SKM-1 treated with dmso at 0.1 percent for 144 hours (cell line): Measurements from ENCODE around the gene LTB.

Experiments used
- DNase-seq: peaks from one replicate; lab custom pipeline; 2025; ENCODE audit not compliant: unreplicated experiment; lab: John Stamatoyannopoulos, UW

The LTB gene

DNA sequence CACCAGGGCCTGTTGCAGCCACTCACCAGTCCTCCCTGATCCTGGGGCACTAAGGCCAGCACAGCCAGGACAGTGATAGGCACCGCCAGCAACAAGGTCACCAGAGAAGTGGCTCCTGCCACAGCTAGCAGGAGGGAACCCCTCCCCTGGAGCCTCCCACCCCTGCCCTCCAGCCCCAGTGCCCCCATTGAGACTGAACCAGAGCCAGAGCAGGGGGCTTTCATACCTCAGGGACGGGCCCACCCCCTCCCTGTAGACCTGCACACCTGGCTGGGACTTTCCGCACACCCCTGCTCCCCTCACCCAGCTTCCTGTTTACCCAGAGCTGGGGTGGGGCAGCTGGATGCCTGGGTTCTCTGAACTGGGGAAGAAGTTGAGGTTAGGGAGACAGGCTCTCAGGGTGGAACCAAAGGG is at the start of gene LTB:
LTB (minus strand) TSS at position 195 of the 414 bp plus-strand sequence; CDS start at position 188, 7 bp downstream.
- no peak for DNase-seq

DNA sequence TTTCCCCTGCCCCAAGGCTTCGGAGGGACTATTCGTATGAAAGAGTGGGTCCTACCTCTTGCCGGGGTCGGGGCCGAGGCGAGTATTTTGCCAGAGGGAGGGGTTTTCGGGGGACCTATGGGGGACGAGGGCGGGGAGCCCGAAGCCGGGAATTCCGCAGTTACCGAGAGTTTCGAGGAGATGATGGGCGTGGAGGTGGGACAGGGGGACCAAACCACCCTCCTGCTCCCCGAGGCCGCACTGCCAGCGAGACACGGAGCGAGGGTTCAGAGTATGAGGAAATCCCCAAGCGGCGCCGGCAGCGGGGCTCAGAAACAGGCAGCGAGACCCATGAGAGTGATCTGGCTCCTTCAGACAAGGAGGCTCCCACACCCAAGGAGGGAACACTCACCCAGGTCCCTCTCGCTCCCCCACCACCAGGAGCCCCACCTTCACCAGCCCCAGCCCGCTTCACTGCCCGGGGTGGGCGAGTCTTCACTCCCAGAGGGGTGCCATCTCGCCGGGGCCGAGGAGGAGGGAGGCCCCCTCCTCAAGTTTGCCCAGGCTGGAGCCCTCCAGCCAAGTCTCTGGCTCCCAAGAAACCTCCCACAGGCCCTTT is 49.6 kb upstream of the LTB start:
- DNase-seq = no peak

GRCh38 chr6:31631209-31631608 is 49.0 kb upstream of the LTB start:
- no peak for DNase-seq

DNA sequence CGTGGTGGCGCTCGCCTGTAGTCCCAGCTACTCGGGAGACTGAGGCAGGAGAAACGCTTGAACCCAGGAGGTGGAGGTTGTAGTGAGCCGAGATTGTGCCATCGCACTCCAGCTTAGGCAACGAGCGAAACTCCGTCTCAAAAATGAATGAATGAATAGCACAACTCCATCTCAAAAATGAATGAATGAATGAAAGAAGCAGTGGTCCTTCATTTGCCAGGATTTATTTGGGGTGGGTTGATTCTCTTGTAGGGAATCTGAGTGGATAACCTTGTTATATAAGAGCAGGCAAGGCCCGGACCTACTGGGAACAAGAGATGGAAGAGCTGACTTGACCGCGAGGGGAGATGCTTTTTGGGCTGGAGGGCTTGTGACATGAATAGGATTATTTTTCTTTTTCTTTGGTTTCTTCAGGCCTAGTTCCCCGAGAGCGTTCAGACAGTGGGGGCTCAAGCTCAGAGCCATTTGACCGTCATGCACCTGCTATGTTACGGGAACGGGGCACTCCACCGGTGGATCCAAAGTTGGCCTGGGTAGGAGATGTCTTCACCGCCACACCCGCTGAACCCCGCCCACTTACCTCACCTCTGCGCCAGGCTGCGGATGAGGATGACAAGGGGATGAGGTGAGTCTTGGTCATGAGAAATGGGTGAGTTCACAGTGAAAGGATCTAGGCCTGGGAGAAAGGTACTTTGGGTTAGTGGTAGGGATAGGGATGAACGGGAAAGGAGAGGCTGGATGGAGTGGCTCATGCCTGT is 48.1 kb upstream of the LTB start:
- no peak for DNase-seq

DNA sequence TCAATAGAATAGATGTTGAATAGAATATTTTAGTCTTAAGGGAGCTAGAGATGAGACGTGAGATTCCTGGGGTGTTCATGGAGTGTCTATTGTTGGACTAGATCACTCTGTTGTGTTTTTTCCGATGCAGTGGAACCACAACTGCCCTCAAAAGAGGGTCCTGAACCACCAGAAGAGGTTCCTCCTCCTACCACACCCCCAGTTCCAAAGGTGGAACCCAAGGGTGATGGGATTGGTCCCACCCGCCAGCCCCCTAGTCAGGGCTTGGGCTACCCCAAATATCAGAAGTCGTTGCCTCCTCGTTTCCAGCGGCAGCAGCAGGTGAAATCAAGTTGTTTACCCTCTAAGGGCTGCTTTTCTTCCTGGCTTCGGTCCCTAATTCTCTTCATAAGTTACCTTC is 46.8 kb upstream of the LTB start:
- DNase-seq = no peak

GRCh38 chr6:31627690-31628287 is 45.6 kb upstream of the LTB start:
- no peak for DNase-seq

DNA sequence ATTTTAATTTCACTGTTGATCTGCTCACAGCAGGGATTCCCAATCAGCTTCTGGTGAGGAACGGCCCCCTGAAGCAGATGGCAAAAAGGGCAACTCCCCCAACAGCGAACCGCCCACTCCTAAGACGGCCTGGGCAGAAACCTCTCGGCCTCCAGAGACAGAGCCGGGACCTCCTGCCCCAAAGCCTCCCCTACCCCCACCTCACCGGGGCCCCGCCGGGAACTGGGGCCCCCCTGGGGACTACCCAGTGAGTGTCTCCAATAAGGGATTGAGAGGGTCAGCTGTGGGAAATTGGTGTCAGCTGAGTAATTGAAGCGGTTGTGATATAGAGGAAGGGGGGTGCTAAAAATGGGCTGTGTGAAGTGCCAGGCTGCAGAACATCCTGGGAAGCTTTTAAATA is 44.7 kb upstream of the LTB start:
- DNase-seq = no peak

DNA sequence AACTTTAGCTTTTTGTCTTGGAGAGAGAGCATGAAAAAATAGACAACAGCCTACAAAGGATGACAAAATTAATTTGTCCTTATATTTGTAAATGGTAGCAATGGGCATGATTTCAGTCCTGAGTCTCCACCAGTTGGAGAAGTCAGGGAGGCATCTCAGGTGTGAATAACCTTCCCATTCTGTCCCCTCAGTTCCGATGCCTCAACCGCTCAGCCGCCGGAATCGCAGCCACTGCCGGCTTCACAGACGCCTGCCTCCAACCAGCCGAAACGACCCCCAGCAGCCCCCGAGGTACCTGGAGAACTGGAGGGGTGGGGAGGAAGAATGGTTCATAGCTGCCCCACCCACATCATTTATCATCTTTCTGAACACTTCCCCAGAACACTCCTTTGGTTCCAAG is 41.8 kb upstream of the LTB start:
- DNase-seq = no peak

- peak; percentile 69 for DNase-seq
These were observed 40.5 kb upstream of the LTB start for GRCh38 chr6:31622684-31623091.

GRCh38 chr6:31621991-31622390 is 39.8 kb upstream of the LTB start:
- no peak for DNase-seq

DNA sequence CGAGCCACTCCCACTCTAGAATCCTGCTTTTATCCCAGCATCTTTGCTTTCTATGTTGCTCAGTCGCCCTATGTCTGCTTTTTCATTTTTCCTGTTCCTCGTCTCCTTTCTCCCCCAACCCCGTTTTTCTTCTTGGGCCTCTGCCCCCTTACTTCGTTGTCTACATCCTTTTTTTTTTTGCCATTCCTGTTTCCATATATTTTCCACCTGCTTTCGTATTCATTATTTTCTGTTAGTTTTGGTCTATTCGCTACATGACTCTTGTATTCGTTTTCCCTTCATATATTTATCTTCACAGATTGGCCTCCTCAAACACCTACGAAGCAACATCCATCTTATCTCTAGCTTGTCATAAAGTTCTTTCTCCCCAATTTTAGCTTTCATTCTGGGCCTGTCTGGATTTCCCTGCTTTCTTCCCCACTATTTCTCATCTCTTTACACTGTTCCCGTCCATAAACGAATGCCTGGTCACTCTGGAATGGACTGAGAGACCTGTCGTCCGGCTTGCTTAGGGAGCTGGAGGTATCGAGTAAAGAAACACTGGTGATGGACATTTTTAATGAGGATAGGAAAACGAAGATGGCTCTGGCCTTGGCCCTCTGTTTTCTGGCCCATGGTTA is 39.2 kb upstream of the LTB start:
- DNase-seq = no peak

DNA sequence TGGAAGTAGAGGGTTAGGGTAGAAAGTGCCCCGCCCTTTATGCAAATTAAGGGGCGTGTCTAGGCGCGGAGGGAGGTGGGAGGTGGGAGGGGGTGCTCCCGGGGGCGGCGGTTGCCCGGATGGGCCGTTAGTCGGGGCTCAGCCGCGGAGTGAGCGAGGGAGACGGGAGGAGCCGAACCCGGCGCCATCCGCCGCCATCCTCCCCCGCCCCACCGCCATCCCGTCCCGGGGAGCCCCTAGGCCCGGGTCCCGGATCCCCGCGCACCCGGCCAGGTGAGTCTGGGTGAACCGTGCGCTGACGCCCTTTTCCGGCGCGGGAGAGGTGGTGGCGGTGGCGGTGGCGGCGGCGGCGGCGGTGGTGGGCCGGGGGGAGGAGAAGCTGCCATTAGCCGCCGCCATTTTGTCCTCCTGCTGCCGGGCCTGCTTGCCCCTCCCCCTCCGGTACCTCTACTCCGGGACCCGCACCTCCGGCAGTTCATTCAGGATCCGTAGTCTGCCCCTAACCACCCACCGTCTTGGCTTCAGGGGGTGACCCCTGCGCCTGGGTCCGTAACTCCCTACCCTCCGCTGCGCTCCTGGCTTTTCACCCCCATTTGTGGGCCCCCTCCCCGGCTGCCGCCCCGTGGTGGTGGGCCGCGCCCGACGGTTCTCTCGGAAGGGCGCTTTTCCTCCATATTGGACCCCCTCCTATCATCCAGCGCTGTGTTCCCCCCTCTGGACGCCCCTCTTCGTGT is 38.5 kb upstream of the LTB start, which contains the start of gene PRRC2A:
PRRC2A (plus strand) TSS at position 130 of the 734 bp plus-strand sequence. CDS start 2,075 bp downstream, outside the sequence.
- DNase-seq = peak; percentile 63

DNA sequence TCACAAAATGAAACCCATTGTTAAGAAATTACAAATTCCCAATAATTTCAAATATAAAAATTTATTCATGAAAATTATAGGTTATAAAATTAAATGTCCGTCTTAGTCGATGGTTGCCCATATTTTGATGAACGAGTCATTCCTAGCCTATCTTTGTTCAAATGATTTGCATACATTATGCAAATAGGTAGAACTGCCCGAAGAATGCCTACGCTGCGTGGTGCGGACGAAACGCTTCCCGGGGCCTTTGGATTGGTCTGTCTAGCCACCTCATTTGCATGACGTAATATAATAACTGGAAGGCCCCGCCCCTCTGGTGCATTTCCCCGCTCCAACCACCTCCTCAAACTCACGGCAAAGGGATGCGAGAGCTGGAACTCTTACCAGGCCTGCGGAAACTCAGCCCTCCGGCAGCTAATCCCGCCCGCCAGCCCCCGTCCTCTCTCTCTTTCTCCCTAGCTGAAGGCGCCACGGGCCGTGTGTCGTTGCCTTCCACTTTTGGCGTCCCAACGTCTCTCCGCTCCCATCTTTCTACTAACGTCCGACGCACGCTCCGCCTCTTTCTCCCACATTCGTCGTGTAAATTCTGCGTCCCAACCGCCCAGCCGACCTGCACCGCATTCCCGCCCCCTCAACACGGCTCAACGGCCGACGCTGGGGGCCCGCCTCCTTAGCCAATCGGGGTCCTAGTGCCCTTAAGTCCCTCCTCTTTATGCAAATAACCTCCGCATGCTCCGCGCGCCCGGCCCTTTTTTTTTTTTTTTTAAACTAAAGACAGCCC is 37.8 kb upstream of the LTB start:
- DNase-seq = peak; percentile 98

GRCh38 chr6:31617010-31617409 is 34.8 kb upstream of the LTB start:
- no peak for DNase-seq

DNA sequence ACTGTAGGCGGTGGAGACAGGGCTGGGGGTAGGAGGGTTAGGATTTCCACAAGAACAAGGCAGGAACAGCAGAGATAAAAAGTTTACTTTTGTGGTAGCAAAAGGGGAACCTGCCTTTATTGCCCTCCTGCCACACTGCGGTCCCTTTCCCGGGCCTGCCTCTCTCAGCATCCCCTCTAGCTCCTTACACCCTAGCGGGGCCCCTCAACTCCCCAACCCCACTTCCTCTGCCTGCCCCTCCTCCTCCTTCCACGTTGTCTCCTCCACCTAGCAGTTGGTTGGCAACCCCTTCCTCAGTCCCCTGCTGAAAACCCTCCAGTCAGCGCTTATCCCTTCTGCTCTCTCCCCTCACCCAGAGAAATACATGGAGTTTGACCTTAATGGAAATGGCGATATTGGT is 33.5 kb upstream of the LTB start:
- peak; percentile 96 for DNase-seq

- DNase-seq = peak; percentile 64
These were observed 32.7 kb upstream of the LTB start, which contains the start of gene AIF1 for GRCh38 chr6:31614684-31615578. AIF1 (plus strand) TSS chr6:31615234; CDS start chr6:31615330, 96 bp downstream.

DNA sequence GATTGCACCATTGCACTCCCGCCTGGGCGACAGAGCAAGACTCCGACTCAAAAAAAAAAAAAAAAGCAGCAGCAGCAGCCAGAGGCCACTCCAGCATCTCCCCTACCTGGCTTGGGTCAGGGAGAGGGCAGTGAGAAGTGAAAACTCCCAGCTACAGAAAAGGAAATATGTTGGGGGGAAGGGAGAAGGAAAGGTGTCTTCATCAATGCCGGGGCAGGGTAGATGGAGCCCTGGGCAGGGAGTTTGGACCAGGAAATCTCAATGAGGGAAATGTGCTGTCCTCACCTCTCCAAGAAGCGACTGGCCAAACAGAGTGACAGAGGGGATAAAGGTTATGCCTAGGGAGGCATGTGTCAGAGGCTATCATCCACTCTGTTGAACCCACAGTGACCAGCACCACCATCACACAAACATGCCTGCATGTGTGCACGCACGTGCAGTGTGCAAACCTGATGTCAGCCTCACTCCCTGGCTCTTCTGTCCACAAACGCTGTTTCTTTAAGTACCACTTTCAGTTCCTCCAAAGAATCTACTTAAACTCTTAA is 31.9 kb upstream of the LTB start:
- peak; percentile 42 for DNase-seq

DNA sequence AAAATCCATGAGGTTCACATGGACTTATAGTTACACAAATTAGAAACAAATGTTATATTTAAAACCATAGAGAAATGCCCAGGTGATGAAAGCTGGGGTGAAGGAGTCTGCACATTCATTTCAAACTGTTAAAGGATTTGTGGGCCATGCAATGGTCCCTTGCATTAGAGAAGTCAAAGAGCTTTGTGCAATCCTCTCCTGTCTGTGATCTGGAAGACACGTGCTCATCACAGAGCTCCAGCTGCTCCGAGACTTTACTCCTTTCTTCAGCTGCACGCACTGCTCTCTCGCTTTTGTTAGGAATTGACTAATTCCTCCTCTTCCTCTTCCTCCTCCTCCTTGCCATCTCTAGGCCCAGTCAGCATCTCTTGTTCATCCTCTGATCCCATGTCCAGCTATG is 28.7 kb upstream of the LTB start:
- DNase-seq = no peak
